GM04503 (cell line): ENCODE measurements around the gene CCDC188.

Experiments used
- DNase-seq: peaks from one replicate; pipeline ENCODE4 v3.0.0-alpha.2; 2012; ENCODE audit warnings: low read depth

The CCDC188 gene

DNA sequence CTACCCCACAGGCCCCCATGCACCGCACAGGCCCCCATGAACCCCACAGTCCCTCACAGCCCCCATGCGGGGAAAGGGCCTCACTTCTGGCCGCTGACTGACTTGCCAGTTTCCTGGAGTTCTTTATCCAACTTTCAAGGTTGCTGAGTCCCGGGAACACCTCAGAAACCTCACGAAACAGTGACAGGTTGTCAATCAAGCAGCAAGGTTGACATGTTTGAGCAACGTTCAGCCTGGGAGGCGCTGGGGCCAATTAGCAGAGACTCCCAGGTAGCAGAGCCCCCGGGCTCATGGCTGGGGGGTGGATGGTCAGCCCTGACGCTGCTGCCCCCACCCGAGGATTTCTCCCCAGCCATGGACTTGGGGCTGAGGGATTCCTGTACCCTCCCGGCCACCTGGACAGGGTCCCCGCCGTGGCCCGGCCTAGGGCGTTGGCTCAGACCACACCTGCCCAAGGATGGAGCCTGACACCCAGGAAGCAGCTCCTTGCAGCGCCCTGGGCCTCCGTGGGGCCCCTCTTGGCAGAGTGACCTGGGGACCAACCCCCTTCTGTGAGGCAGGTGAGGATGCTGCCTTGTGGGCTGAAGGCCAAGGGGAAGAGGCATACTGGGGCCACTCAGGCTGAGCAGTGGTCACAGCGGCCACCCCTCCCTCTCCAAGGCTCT lies 33.8 kb upstream of the CCDC188 start:
- no peak for DNase-seq

DNA sequence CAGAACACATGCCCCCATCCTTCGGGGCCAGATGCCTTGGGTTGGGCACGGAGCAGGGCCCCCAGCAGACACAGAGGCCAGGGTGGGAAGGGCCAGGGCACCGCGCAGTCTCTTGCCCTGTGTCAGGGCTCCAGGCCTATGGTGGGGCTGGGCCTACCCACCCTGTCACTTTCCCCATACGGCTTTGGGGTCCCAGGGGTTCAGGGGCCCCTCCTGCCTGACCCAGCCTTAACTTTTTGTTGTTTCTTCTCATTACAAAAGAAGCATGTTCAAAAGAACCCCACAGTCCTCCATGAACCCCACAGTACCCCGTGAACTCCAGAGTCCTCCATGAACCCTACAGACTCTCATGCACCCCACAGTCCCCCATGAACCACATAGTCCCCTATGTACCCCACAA lies 33.0 kb upstream of the CCDC188 start:
- no peak for DNase-seq

DNA sequence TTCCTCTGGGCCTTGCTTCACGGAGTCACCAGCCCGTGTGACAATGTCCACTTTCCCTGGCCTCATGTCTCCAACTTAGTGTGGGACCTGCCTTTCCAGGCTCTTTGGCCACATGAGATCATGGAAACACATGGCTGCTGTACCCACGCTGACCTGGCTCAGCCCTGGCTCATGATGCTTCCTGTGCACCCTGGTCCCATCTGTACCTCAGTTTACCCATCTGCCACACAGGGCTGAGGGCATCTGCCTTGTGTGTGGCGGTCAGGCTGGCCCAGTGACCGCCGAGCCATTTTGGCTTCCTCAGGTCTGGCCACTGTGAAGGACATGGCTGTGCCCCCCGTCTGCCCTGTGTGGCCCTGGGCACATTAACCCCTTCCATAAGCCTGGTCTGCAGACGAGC lies 32.2 kb upstream of the CCDC188 start:
- no peak for DNase-seq

DNA sequence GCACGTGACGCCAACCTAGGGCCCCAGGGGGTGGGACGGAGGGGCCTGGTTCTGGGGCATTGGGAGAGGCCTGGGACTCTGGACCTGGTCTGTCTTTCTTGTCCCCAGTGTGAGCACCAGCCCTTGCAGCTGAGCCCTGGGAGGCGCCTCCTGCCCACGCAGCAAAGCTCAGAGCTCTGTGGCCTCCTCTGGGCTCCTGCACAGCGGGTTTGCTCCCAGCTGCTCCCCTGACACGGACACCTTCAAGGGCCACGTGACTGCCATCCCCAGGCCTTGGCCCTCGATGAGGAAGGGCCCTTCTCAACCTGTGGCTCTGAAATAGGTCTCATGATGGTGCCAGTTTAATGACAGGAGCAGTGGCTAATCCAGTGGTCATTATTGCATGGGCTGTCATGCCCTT lies 31.5 kb upstream of the CCDC188 start:
- no peak for DNase-seq

DNA sequence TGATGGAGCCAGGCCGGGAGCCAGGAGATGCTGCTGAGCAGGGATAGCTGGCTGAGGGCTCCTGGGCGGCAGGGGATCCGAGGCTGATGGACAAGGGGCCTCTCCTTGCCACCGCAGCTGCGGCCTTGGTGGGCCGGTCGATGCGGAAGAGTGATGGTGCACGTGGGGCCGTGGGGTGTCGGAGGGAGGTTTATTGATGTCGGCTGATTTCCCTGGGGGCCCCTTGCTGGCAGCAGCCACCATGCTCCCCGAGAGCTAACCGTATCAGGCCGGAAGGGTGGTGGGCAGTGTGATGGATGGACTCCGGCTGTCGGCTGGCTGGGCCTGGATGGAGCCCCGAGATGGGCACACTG lies 31.0 kb upstream of the CCDC188 start:
- no peak for DNase-seq

DNA sequence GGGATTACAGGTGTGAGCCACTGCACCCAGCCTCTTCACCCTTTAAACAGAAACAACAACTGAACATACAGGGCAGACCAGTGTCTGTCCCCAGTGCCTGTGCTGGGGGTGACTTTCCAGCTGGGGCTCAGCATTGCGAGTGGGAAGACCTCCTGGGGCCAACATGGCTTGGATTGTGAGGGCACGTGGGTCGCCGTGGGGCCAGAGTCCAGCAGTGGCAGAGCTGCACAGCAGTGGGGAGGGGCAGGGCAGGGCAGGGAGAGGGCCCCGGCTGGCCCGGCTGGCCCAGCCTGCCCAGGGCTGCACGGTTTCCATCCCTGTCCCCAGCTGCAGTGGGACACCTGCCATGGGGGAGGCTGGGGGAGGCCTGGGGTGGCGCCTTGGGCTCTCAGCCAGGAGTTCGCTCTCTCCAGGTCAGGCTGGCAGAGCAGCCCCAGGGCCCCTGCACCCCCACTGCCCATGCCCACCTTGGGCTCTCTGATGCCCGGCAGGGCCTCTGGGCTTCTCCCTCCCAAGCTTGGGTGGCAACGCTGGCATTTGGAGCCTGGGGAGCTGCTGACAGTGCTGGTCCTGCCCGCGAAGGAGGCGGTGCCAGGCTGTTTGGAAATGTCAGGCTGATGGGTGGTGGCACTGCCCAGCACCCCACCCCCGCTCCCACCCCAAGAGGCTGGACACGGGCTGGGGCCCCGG lies 30.5 kb upstream of the CCDC188 start:
- DNase-seq, result no peak

DNA sequence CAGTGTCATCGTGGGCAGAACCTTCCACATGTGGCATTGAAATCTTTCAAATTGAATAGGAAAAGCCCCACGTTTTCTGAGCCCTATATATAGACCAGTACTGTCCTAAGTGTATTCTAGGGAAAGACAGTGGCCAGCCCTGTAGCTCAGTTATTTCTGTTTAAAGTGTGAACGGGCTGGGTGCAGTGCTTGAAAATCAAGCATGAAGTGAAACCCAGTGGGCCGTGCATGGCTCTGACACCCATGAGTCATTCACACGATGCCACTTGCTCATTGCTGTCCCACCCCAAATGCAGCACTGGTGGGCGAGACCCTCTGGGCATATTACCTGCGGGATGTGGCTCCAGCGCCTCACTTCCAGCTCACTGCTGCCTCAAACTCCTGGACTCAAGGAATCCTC lies 29.8 kb upstream of the CCDC188 start:
- DNase-seq, result no peak

DNA sequence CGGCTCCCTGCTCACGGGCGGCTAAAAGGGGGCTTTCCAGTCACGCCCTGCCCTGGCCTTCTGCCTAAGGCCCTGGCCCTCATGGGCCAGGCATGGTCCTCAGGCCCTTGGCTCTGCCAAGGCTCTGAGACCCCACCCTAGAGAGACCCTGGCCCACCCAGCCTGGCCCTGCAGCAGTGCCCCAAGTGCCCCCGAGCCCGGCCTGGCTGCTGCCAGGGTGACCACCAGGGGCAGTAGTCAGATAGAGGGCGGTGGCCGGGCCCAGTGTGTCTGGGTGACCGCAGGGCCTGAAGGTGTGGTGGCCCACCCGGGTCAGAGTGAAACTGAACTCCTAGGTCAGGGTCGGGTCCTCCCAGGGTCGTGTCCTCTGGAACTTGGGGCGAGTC lies 29.4 kb upstream of the CCDC188 start:
- DNase-seq, result no peak

DNA sequence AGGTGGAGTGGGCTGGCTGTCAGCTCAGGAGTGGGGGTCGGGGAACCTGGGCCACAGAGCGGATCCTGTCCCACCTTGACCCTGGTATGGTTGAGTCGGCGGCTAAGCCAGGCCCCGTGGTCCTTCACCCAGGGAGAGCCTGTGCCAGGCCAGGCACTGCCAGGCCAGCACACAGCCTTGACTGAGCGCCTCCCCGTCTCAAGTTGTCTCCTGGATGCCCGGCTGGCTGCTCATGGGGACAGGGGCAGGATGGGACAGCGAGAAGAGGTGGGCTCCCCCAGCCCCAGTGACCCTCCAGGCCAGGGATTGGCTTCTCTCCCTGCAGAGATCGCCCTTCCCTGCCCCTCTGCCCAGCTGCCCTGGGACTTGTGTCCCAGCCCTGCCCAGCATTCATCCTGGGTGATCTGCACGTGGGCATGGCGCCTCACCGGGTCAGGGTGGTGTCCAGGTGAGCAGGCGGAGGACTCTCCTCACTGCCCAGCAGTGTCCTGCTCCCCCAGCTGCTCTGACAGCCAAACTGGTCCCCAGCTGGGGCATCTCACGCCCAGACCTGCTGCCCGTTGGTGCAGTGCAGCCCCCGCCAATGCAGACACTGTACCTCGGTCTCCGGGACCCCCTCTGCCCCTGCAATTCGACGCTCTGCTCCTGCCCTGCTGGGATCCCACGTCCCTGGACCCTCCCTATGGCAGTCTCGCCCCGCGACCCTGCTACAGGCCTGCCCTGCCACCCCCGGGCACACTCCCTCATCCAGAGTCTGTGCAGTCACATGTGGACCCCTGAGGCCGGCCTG lies 28.8 kb upstream of the CCDC188 start:
- no peak for DNase-seq

DNA sequence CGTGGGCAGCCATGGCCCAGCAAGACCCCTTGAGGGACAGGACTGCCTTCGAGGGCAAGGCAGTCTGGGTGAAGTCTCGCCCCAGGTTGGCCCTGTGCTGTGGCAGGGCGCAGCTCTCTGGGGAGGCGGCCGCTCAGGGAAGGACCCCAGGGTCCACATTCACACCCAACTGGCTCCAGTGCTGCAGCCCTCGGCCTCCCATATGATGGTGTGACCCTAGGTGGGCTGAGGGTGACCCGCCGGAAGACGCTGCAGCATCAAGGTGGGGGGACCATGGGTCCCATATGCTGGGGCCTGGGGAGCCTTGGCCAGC lies 28.0 kb upstream of the CCDC188 start:
- DNase-seq, result no peak

DNA sequence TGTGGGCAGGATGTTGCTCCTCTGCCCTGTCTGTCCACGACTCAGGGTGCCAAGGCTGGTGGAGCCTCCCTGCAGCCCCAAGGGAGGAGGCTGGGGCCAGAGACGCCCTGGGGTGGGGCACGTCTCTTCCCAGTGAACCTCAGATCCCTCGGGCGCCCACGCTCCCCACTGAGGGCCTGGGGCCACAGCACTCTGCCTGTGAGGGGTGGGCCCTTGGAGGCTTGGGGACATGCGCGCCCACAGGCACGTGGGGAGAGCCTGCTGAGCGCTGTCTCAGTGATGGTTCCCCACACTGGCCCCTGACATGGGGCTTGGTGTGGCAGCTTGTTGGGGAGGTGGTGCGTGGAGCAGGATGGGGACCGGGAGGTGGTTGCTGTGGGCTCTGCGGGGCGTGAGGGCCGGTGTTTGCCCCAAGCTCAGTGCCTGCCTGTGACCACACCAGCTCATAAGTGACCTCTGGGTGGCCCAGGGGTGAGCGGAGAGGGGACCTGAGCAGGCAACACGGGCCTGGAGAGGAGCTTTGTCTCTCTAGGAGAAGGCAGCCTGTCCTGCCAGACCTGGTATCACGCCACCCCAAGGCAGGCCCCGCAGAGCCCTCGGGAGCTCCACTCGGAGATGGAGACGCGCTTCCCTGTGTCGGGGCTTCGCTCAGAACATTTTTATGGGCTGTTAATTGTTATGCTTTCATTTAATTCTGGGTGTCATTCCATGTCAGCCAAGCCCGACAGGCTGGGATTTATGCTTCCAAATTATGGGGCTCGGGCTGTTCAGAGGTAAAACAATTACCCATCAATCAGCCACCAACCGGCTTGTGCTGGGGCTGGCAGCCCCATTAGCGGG lies 27.4 kb upstream of the CCDC188 start:
- DNase-seq, result no peak

DNA sequence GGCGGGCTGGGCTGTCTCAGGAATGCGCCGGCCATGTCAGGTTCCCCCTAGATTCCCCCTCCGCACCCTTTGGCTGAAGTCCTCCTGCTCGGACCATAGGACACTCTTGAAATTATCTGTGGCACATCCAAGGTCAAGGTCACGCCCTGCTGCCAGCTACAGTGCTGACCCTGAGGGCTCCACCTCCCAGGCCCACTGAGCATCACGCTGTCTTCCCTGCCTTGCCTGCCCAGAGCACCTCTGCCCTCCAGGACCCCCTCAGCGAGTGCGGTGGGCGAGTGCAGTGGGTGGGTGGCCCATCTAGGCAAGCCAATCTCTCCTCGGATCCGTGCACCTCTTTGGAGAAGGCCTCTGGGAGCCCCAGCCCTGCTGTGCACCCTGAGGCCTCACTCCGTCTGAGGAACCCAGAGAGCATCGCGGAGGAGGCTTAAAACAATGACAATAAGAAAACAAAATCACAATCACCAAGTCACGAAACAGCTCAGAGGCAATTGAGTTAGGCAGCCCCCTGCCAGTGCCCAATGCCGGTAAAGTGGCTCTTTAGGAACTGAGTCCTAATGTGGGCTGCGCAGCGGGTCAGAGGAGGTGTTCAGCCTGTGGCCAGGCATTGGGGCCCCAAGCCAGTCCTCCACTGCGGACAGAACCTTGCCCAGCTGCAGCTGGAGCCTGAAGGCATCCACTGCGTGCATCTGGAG lies 26.5 kb upstream of the CCDC188 start:
- DNase-seq, result no peak

DNA sequence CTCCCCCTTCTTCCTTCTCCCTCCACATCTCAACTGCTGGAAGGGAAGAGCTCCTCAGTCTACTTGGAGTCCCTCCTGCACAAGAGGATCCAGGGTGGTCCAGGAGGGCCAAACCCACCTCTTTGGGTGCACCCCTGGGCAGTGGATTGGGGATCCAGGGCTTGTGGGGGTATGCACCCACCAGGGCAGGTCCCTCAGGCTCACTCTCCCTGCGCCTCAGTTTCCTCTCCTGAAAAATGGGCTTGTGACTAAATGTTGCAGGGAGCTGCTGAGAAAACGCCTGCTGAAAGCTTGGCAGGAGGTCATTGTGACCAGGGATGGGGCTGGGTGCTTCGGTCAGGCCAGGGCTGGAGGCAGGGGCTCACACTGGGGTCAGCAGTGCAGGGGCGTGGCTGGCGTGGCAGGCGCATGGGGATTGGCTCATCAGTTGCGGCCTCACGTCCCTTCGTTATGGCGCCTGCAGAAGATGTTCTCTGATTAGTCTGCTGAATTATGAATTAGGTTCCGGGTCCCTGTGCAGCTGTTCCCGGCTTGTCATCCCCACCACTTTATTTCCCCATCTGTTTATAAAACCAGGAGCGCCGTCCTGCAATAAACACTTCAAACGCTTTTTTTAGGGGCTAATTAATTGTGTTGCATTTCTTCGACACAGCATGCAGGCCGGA lies 25.7 kb upstream of the CCDC188 start:
- no peak for DNase-seq

DNA sequence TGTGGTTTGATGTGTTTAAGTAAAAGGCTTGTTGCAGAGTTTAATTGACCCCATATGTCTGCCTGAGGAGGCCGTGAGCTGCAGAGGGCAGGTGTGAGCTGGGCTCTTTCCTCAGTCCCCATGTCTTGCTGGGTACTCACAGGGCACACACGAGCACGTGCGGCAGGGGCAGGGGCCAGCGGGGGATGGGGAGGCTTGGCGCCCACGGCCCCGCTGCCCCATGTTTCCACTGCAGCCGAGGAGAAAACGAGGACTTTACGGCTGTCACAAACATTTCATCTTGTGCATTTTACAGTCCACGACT lies 24.7 kb upstream of the CCDC188 start:
- DNase-seq, result no peak

DNA sequence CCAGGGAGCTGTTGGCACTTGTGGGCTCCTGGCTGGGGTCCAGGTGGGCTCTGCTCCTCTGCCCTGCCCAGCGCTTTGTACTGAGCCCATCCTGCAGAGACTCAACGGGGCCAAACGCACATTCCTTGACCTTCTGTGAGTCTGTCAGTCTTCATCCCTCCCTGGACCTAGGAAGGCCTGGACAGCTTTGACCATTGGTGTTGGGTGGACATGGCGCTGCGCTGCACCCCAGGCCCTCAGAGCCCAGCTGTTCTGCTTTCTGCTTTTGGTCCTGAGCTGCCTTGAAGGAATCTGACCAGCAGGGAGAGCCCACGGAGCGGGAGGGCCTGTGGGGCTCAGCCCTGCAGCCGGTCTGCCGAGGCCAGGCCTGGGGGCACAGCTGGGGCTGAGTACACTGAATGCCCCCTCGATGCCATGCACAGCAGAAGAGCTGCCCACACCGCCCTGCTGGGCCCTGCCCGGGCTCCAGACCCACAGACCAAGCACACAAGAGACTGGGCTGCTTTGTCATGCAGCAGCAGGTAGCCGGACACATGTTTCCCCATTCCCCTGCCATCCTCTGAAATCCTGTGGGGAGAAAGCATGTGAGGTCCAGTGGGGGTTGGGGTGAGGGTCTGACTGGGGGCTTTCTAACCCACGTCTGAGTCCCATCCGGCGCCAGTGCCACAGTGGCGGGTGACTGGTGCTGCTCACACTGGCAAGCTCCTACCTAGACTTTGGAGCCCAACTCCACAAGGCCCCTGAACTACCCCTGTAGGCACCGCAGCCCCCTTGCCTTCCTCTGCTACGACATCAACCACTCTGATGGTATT lies 24.1 kb upstream of the CCDC188 start:
- DNase-seq, result no peak

DNA sequence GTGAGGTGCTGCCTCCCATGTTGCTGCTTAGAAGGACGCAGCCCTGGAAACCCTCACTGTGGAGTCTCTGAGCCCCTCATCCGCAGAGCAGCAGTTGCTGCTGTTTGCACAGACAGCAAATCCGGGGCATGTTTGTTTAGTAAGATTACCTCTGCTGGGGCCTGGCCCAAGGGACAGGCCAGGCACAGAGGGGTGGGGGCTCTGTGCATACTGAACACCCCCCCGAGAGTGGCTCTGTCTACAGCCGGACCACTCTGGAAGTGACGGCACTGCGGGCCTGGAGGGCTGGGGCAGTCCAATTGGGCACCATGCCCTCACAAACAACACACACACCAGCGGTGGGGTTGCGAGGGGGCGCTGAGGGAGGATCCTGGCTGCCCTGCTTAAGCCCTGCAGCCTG lies 22.9 kb upstream of the CCDC188 start:
- no peak for DNase-seq

DNA sequence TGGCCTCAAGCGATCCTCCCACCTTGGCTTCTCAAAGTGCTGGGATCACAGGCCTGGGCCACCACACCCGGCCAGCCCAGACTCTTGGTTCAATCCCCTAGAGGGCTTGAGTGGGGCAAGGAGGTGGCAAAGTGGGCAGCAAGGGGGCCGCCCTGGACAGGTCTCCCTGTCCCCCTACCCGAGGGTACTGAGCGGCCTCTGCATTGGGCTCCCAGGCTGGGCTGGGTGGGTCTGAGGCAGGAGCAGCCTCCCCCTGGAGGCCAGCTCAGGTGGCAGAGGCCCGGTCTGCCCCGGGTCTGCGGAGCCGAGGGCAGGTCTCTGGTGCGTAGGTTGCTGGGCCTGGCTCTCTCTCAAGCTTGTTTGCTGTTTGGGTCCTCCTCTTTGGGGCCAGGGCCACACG lies 22.4 kb upstream of the CCDC188 start:
- DNase-seq, result no peak

DNA sequence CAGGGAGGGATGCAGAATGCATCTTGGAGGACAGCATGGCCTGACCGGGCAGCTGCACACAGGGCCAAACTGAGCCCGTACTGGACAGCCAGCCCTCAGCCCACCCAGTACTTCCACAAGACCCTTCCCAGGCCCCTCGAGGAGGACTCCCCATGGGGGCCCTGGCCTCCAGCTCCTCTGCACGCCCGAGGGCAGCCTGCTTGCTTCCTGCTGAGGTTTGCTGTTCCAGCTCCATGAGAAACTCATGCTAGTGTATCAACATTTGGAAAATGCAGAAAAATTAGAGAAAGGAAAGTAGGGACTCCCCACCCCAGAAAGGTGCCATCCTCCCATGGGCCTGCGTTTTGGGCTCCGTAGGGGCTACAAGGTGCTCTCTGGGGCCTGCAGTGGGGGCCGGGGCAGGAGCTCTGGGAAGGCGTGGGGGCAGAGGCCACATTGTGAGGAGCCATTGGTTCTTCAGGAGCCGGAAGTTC lies 21.3 kb upstream of the CCDC188 start:
- no peak for DNase-seq

DNA sequence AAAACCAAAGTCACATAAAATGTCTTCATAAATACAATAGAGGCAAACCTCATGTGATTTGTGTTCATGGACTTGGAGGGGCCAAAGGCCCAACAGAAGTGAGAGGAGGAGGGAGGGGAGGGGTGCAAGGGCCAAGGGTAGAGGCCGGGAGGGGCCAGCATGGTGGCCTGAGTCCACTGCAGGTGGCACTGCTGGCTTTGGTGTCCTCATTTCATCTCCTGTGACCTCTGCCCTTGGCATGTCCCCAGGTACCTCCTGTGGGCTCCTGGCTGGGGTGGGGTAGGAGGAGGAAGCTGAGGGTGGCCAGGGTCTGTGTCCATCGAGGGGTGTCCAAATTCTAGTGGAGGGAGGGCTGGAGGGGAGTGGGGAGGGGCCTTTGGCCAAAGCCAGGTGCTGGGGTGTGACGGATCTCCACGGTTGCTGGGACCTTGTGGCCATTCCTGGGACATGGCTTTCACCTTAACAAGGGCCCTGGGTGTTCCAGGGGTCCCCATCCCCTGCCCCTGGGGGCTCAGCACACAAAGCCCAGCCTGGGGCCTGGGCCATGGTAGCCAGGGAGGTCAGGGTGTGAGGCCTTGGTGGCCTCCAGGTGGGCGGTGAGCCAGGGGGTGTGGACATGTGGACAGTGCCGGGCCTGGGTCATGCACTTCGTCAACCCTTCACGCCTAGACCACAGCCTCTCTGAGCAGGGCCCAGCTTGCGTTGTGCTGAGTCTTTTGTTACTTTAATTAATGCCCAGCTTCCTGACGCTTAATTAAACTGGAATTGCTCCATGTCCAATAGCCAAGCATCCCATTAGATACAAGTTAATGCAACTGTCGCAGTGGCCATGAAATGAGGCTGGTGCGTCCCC lies 20.7 kb upstream of the CCDC188 start:
- DNase-seq, result no peak

DNA sequence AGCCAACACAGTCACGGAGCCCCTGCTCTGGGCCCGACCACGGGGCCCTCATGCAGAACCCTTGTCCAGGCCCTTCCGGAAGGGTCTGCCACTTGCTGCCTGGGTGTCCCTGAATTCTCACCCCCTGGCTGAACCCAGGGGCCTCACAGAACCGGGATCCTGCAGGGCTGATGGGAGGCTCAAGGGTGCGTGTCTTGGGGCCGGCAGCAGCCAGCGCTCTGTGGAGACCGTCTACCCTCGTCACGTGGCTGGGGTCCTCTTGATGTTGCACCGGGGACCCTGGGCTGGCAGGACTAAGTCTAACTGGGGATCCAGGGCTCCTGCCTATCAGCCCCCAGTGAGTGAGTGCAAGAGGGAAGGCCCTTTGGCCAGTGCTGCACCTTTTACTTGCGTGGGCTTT lies 19.3 kb upstream of the CCDC188 start:
- DNase-seq, result no peak
